ENCODE measurements around the gene FAM169A. TPM values are rescaled to one million over a fixed set of nuclear protein-coding genes. Genes with fewer than 3 reads are reported as not detected.

The FAM169A gene
- total and polyA plus RNA-seq, 2 of the 4 experiments (the other 2 are of a cell fraction) = under 0.01 TPM; not detected in 1

- Histone ChIP-seq H4K20me1 (ENCODE audit: insufficient read depth, low read length) (no peaks in the 10 kb centered on the region), H2BK15ac (ENCODE audit: low read depth, low read length) (no peak overlapping the region), H2BK120ac (ENCODE audit: low read depth, low read length) (no peak overlapping the region), H3K23ac (ENCODE audit: low read depth, low read length) (no peak overlapping the region), H3K27ac (ENCODE audit: insufficient read depth, low read length) (no peak overlapping the region), H2AFZ (replicated peaks; ENCODE audit: low read length, poor library complexity) (no peak overlapping the region), H4K8ac (ENCODE audit: low read depth in 2 of 2, low read length in 2 of 2) (no peak overlapping the region), H3K36me3 (ENCODE audit: control insufficient read depth, insufficient read depth, low read length) (peaks cover 12% of the 10 kb centered on the region), H3K4ac (ENCODE audit: low read depth, low read length) (no peak overlapping the region), H2BK20ac (ENCODE audit: low read depth, low read length) (no peak overlapping the region), H3K79me1 (ENCODE audit: low read depth in 1 of 2, low read length in 2 of 2) (no peaks in the 10 kb centered on the region; a peak in 1 of 4 replicates), H4K91ac (ENCODE audit: insufficient read depth, low read depth, low read length) (no peak overlapping the region), H2AK5ac (ENCODE audit: low read depth, low read length) (no peak overlapping the region), H3K9ac (ENCODE audit: low read depth, low read length) (no peak overlapping the region), H3K9me3 (ENCODE audit: control insufficient read depth, insufficient read depth, low read length) (no peaks in the 10 kb centered on the region), H2BK5ac (ENCODE audit: low read depth, low read length, poor library complexity, severe bottlenecking) (no peak overlapping the region), H2AK9ac (replicated peaks; ENCODE audit: low read depth, low read length, poor library complexity) (no peak overlapping the region), H3K27me3 (ENCODE audit: control insufficient read depth, insufficient read depth, low read length) (no peaks in the 10 kb centered on the region), H4K5ac (ENCODE audit: low read depth, low read length) (no peak overlapping the region), H3K4me3 (ENCODE audit: insufficient read depth, low read depth, low read length) (no peak overlapping the region), H3K9me1 (ENCODE audit: insufficient read depth, low read length) (no peaks in the 10 kb centered on the region), H3K18ac (ENCODE audit: low read depth, low read length) (no peak overlapping the region), H3K4me1 (ENCODE audit: control insufficient read depth, insufficient read depth, low read length) (no peaks in the 10 kb centered on the region), H3K56ac (ENCODE audit: extremely low read depth, insufficient read depth, low read length) (no peak overlapping the region), H3K4me2 (ENCODE audit: low read depth, low read length) (no peak overlapping the region), H3K14ac (replicated peaks; ENCODE audit: low read depth, low read length) (no peak overlapping the region)
- intact Hi-C loops (cut with micrococcal nuclease) (no loop called here), dilution Hi-C loops (cut with HindIII; ENCODE audit: low sequenced_read_pairs, unreplicated experiment) (no loop called here), in situ Hi-C loops (cut with MboI; ENCODE audit: low sequenced_read_pairs) (no loop called here)
- DNase-seq (no peak), ATAC-seq (ENCODE audit: low read depth) (no peak)
- no CpG with 5 or more reads among the region's 6 CpGs for WGBS, 2 experiments (ENCODE audit: extremely low coverage in 2 of 2, insufficient read length in 1 of 2)
- TF ChIP-seq RFX5 (IDR thresholded peaks at IDR 0.05; ENCODE audit: low read depth, low read length) (no peak), RCOR1 (IDR thresholded peaks at IDR 0.05; ENCODE audit: insufficient replicate concordance, low read length) (no peak), CEBPB (IDR thresholded peaks at IDR 0.05; ENCODE audit: low read depth, low read length) (no peak), MAZ (IDR thresholded peaks at IDR 0.05; ENCODE audit: borderline replicate concordance, low read depth, low read length) (no peak), POLR2A (IDR thresholded peaks at IDR 0.05; ENCODE audit: low read depth, low read length) (no peak), USF2 (IDR thresholded peaks at IDR 0.05; ENCODE audit: low read depth, low read length) (no peak), CTCF (conservative IDR thresholded peaks at IDR 0.05; ENCODE audit: low read depth, low read length) (no peak), FOS (IDR thresholded peaks at IDR 0.05; ENCODE audit: low read depth, low read length) (no peak), ELK1 (IDR thresholded peaks at IDR 0.05; ENCODE audit: borderline replicate concordance, low read depth, low read length) (no peak), MAFK (IDR thresholded peaks at IDR 0.05; ENCODE audit: low read depth, low read length) (no peak), RAD21 (IDR thresholded peaks at IDR 0.05; ENCODE audit: low read length) (no peak), CHD1 (IDR thresholded peaks at IDR 0.05; ENCODE audit: low read depth, low read length) (no peak), NFE2L2 (IDR thresholded peaks at IDR 0.05; ENCODE audit: low read depth, low read length) (no peak), BHLHE40 (IDR thresholded peaks at IDR 0.05; ENCODE audit: low read depth, low read length) (no peak), SMC3 (IDR thresholded peaks at IDR 0.05; ENCODE audit: low read depth, low read length) (no peak)
- POLR2A ChIA-PET (ENCODE audit: unreplicated experiment) = no interaction called here
- no TSS peak for BruUV-seq (replicated peaks)
- CTCF ChIA-PET = interaction anchor here (0.6 kb wide), 1 partner anchor 1873 kb away, joined by 3 read pairs; no protein-coding TSS in a partner anchor
Observed at GRCh38 chr5:74736759-74737158, 129.4 kb downstream of the FAM169A start.
